Endothelial cell of hepatic sinusoid (primary cell): ENCODE data around the gene PLK3.
"Not testable (repeated sequence)": the region's sequence is repeated elsewhere in the genome, so short reads cannot be mapped to it uniquely, and the experiment has no call there.

ENCODE experiments used
- in situ Hi-C: cut with HindIII; loops from 2 replicates; pipeline ENCODE4 v1.10.0; 2017; ENCODE audit warnings: low sequenced_read_pairs

The PLK3 gene

GRCh38 chr1:44799770-44800584 lies at the start of gene PLK3:
PLK3 (plus strand) TSS chr1:44800377; CDS start chr1:44800464, 87 bp downstream.
- in situ Hi-C loops, result no loop called here

DNA sequence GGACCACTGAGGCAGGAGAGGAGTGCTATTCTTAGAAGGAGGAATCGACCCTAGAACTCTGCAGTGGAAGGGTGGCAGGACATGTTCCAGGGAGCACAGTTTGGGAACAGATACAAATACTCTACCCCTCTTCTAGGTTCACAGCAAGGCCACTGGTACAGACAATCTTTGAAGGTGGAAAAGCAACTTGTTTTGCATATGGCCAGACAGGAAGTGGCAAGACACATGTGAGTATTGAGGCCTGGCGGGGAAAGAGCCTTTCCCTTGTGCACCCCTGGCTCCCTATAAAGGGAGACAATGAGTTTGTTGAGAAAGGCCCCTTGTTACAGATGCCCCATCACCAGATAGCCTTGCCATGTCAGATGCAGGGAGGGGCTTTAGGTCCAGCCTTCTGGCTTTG lies 42.8 kb upstream of the PLK3 start:
- in situ Hi-C loops, result no loop called here

- in situ Hi-C loops, result no loop called here
These were observed 41.1 kb upstream of the PLK3 start for GRCh38 chr1:44759077-44759476.

- in situ Hi-C loops, result no loop called here
These were observed 39.3 kb upstream of the PLK3 start for GRCh38 chr1:44760876-44761275.

GRCh38 chr1:44766421-44766820 lies 33.8 kb upstream of the PLK3 start:
- in situ Hi-C loops, result not testable (repeated sequence)

DNA sequence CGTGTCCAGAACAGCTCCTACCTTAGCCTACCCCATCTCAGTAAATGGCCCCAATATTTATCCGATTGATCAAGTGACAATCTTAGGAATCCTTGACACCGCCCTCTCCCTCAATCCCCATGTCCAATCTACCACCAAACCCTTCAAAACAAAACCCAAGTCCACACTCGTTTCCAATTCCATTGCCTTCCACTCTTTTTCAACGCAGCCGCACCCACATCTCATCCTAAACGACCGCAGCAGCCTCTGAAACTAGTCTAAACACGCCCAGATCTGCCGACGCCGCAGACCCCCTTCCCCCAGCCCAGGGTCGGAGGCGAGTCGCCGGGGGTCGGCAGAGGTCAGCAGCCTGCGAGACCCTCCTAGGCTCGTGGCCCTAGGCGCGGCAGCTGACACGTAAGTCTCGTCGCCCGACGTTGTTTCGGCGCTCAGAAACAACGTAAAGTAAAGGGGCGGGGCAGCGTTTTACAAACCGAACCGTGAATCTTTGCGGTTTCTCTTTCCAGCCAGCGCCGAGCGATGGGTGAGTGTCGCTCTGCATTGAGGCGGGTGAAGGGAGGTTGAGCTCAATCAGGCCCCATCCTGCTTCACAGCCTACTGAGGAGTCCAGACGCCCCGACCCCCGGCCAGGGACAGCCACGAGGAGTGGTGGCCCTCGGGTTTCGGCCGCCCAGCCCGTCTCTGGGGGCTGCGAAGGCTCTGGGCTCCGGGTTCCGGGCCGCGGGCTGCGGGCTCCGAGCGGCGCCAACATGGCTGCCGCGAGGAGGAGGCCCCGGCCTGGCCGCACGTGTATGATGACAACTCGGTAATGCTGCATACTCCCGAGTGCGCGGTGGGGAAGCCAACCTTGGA lies 24.9 kb upstream of the PLK3 start, which contains the start of gene RPS8:
Gene RPS8, plus strand, starts transcription at position 463 of the 852 bp plus-strand sequence. Its CDS starts 57 bp downstream, at position 520.
- in situ Hi-C loops, result loop anchor here (5.0 kb wide), 1 partner anchor 48 kb away; no protein-coding TSS in a partner anchor

DNA sequence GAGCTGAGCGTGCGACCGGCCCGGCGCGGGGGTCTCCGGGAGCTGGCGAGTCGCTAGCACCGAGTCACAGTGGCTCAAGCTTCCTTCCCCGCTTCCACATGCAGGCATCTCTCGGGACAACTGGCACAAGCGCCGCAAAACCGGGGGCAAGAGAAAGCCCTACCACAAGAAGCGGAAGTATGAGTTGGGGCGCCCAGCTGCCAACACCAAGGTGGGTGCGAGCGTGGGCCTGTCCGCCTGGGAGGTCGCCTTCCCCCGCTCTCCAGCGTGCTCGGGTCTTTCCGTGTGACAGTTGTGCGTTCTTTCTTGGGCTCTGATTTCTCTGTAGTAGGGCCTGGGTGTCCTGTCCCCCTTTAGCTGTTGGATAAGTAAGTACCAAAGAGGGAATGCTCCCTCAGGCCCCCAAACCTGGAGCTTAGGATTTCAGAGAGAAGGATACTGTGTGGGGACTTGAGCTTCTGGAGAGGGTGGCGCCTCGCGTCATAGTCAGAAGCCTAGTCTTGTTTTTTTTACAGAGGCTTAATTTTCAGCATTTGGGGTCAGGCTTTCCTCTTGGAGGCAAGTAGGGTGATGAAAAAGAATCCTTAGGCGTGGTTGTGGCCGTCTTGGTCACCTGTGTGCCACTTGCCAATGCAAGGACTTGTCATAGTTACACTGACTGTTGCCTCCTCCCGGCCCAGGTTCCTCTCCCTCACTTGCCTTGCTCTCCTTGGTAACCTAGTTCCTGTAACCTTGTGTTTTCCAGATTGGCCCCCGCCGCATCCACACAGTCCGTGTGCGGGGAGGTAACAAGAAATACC lies 24.0 kb upstream of the PLK3 start:
- in situ Hi-C loops, result loop anchor here (5.0 kb wide), 1 partner anchor 49 kb away; no protein-coding TSS in a partner anchor

DNA sequence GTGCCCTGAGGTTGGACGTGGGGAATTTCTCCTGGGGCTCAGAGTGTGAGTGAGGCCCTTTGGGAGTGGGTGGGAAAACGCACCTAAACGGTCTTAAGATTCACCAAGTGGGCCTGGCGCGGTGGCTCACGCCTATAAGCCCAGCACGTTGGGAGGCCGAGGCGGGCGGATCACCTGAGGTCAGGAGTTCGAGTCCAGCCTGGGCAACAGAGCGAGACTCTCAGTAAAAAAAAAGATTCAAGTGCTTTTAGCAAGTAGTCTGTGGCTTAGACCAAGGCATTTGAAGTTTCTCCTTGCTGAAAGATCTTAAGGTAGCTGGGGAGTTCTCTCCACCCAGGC lies 23.5 kb upstream of the PLK3 start:
- in situ Hi-C loops, result loop anchor here (5.0 kb wide), 1 partner anchor 49 kb away; no protein-coding TSS in a partner anchor

- in situ Hi-C loops, result loop anchor here (5.0 kb wide), 1 partner anchor 50 kb away; no protein-coding TSS in a partner anchor
These were observed 22.6 kb upstream of the PLK3 start for GRCh38 chr1:44777547-44777946.

DNA sequence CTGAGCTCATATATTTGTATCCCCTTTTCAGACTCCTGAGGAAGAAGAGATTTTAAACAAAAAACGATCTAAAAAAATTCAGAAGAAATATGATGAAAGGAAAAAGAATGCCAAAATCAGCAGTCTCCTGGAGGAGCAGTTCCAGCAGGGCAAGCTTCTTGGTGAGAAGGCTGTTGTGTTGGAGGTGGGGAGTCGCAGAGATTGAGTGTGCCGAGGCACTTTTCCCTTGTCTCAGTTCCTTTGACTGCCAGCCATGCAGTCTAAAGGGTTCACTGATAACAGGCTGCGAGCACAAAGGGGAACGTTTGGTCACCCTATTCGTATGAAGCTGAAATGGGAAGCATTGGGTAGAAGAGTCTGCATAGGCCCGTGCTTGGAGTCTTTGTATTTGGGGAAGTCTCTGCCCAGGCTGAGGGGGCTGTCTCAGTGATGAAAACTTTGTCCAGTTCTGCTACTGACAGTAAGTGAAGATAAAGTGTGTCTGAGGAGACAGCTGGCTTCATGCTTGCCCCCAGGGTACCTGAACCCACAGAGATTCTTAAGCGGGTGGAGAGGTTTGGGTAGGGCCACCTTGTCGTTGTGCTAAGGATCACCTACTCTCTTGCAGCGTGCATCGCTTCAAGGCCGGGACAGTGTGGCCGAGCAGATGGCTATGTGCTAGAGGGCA lies 22.1 kb upstream of the PLK3 start:
- in situ Hi-C loops, result loop anchor here (5.0 kb wide), 1 partner anchor 51 kb away; no protein-coding TSS in a partner anchor

DNA sequence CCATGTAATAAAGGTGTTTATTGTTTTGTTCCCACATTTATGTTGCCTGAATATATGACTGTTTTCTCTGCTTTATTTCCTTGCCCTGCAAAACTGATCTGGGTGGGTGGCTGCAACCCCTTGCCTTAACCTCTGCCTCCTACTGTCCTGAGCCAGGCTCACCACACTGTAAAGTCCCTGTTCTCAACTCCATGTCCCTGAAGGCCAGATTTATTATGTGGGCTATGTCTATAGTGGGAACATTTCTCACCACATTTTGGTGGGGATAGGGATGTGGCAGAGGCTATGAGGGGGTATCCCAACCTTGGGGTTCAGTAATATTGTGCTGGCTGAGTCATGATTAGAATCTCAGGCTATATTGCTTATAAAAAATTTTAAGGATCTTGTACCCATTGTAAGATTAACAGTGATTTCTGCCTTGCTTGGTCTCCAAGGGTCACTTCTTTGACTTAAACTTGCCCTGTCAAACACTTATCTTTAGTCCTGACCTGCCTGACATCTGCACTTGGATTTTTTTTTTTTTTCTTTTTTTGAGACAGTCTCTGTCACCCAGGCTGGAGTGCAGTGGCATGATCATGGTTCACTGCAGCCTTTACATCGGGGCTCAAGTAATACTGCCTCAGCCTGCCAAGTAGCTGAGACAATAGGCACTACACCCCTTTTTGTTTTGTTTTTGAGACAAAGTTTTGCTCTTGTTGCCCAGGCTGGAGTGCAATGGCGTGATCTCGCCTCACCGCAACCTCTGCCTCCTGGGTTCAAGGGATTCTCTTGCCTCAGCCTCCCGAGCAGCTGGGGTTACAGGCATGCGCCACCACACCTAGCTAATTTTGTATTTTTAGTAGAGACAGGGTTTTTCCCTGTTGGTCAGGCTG lies 21.2 kb upstream of the PLK3 start:
- in situ Hi-C loops, result loop anchor here (5.0 kb wide), 1 partner anchor 52 kb away; no protein-coding TSS in a partner anchor

DNA sequence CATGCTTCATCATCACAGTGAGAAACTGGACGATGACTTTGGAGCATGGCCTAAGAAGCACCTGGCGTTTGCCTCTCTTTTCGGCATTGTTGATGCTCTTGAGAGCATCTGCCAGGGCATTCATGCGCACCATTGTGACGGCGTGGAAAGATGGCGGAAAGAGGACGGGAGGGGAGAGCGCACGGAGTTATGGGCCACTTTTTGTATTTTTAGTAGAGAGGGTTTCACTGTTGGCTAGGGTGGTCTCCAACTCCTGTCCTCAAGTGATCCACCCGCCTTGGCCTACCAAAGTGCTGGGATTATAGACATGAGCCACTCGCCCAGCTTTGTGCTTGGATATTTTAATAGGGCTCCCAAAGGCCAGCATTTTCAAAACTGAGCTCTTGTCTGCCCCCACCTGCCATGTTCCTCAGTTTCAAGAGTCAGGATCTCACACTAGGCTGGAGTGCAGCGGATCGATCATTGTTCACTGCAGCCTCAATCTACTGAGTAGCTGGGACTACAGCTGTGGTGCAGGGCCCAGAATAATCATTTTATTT lies 19.5 kb upstream of the PLK3 start:
- in situ Hi-C loops, result no loop called here

GRCh38 chr1:44783697-44784093 lies 16.5 kb upstream of the PLK3 start:
- in situ Hi-C loops, result no loop called here

DNA sequence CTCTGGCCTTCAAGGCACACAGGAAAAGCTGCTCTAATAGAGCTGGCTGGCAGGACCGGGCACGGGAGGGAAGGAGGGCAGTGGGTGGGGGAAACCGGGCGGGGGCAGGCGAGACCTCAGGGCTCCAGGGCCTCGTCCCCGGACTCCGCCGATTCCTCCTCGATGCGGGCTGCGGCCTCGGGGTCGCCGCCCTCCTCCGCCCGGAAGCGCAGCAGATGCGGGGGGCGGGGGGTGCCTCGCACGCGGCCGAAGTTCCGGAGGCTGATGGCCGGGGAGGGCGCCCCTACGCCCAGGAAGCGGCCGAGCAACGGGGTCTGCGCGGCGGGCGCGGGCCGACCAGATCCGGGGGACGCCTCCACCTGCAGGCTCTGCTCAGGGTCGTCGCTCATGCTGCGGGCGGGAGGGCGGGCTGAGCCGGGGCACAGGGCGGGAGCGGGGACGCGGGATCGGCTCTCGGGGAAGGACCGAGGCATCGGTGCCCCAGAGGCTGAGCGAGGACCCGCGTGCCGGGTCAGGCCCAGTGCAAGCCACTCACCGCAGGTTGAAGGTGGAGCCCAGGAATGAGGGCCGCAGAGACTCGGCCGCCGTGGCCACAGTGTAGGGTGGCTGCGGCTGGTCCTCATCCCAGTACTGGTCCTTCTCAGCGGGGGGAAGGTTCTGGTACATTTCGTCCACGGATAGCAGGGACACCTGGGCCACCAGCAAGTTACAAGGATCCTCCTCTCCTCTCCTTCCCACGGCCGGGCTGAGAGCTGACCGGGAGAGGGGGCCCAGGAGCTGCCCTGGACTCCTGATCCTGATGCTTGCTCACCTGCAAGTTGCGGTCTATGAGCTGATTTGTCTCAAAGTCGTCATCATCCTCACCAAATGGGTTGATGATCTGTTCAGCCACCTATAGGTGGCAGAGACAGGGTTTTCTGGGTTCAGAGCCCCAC lies 15.8 kb upstream of the PLK3 start:
- in situ Hi-C loops, result no loop called here

DNA sequence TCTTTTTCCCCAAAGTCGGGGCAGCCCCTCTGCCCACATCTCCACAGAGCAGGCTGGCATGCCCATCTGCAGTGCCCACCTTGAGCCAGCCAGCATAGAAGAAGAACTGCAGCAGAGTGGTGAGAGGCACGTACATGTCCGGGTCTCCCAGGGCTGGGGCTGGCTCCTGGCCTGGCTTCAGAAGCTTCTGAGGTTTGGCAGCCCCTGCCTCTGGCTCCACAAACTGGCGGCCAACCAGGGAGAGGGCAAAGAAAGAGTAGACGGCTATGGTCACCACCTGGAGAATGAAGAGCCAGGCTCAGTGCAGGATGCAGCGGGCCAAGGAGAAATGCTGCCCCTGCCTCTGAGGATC lies 15.2 kb upstream of the PLK3 start:
- in situ Hi-C loops, result no loop called here

GRCh38 chr1:44785501-44786137 lies 14.6 kb upstream of the PLK3 start:
- in situ Hi-C loops, result no loop called here

DNA sequence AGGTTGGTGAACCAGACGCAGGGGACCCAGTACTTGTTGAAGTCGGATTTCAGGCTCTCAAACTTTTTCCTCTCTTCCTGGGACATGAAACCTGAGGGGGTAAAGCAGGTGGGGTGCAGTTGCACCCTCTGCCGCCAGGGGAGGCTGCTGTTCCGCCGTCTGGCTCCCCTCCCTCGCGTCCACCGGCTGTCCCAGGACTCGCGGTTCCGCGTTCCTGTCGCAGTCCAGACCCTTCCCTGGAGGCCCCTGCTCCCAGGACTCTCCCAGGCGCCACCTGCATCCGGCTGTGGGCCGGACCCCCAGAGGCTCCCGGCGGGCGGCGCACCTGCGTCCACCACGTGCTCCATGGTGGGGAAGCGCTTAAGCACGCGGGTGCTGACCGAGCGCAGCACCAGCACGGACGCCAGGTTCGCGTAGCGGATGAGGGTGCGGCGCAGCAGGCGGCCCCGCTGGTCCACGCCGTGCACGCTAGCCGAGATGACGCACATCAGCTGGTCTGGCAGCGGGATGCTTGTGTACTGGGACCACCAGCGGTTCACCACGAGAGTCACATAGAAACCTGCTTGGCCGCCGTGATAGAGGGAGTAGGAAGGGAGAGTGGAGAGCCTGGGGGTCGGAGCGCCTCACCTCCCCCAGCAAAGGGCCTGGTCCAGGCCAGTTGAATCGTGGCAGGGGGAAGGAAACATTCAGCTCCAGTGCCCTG lies 13.9 kb upstream of the PLK3 start:
- in situ Hi-C loops, result no loop called here
